Stomach (tissue), 9 donors: Measurements from ENCODE around the gene NR5A1. TPM values are rescaled to one million over a fixed set of nuclear protein-coding genes. Genes with fewer than 3 reads are reported as not detected.

Source experiments
- DNase-seq, 2 donors: peaks; one replicate each; pipeline versions ENCODE4 v3.0.0 to v3.0.0-alpha.2; 2013 to 2019
- H3K27ac ChIP-seq, 5 donors: fragments of 200-600 bp in 4 of 5; sonication (generic) in 4 of 5; one replicate each; pipeline ENCODE4 v1.5.1; 2013 to 2019; ENCODE audit warnings: mild to moderate bottlenecking in 1 of 5, moderate library complexity in 1 of 5
- H3K27me3 ChIP-seq, 3 donors: fragments of 200-600 bp; sonication (generic); one replicate each; pipeline ENCODE4 v1.5.1; 2017 to 2019; ENCODE audit warnings: mixed run types in 1 of 3
- H3K36me3 ChIP-seq, 4 donors: fragments of 200-600 bp; sonication (generic); 1 replicate in 3 of 4; 2 replicates in 1 of 4; pipeline ENCODE4 v1.5.1; 2016 to 2019
- H3K4me1 ChIP-seq, 4 donors: fragments of 200-600 bp; sonication (generic); one replicate each; pipeline ENCODE4 v1.5.1; 2016 to 2019
- H3K4me3 ChIP-seq, 4 donors: fragments of 200-600 bp; sonication (generic) in 3 of 4; one replicate each; pipeline ENCODE4 v1.5.1; 2016 to 2019; ENCODE audit warnings: mild to moderate bottlenecking in 1 of 4
- H3K9me3 ChIP-seq, 4 donors: fragments of 200-600 bp; sonication (generic); one replicate each; pipeline ENCODE4 v1.5.1; 2016 to 2019
- EP300 ChIP-seq: sonication (generic); formaldehyde crosslinking; IDR thresholded peaks from one replicate; pipeline ENCODE4 v1.6.1; 2017; ENCODE audit warnings: antibody characterized with exemption
- POLR2A ChIP-seq, 4 donors: fragments of 450-650 bp; IDR thresholded peaks; one replicate each; pipeline ENCODE4 v1.6.1; 2016; ENCODE audit warnings: antibody characterized with exemption in 4 of 4, control low read depth in 2 of 4, mild to moderate bottlenecking in 1 of 4, moderate library complexity in 1 of 4
- POLR2AphosphoS5 ChIP-seq, 3 donors: sonication (generic); formaldehyde crosslinking; IDR thresholded peaks; one replicate each; pipeline ENCODE4 v1.6.1; 2016; ENCODE audit warnings: antibody characterized with exemption in 3 of 3
- whole genome bisulfite sequencing, 5 donors: extraction: QIAGEN DNeasy Blood & Tissue Kit in 3 of 5; methylation state at CpG; one replicate each; pipeline versions ENCODE4 v1.1.5 to v1.1.7; 2013 to 2018; 5-methylcytosine and 5-hydroxymethylcytosine counted together
- intact Hi-C: fragments of 100-400 bp; cut with DNase I; formaldehyde crosslinking; loops from one replicate; pipeline ENCODE4 v1.15.1; 2023; ENCODE audit warnings: low total_unique reads
- polyA plus RNA-seq, 3 donors: library from polyadenylated mRNA; stranded (reverse); fragments of 200-250 nt; gene quantifications; one replicate each; pipeline ENCODE4 v1.2.3, GENCODE V29; 2013
- total RNA-seq, 5 donors: library from RNA; depleted of rRNA; stranded (reverse); fragments of >200 nt; gene quantifications; one replicate each; pipeline versions ENCODE4 v1.1.0 to v1.2.3, GENCODE V29; 2014 to 2016
- TF ChIP-seq, protein P1 (sequence below), 7 experiments: fragments of 450-650 bp in 4 of 7; fragments of 200-600 bp in 3 of 7; sonication (generic) in 3 of 7; IDR thresholded peaks; one replicate each; pipeline ENCODE4 v1.5.1; 2016 to 2019; ENCODE audit warnings: antibody characterized with exemption in 7 of 7, control low read depth in 2 of 7, mild to moderate bottlenecking in 1 of 7
- donor health status: healthy with polysubstance abuse.
- donor health status: Bipolar disorder and iron deficiency.
- donor health status: healthy.

The NR5A1 gene
- total and polyA plus RNA-seq, 8 donors: 0.03 to 2.4 TPM; not detected in 6

DNA sequence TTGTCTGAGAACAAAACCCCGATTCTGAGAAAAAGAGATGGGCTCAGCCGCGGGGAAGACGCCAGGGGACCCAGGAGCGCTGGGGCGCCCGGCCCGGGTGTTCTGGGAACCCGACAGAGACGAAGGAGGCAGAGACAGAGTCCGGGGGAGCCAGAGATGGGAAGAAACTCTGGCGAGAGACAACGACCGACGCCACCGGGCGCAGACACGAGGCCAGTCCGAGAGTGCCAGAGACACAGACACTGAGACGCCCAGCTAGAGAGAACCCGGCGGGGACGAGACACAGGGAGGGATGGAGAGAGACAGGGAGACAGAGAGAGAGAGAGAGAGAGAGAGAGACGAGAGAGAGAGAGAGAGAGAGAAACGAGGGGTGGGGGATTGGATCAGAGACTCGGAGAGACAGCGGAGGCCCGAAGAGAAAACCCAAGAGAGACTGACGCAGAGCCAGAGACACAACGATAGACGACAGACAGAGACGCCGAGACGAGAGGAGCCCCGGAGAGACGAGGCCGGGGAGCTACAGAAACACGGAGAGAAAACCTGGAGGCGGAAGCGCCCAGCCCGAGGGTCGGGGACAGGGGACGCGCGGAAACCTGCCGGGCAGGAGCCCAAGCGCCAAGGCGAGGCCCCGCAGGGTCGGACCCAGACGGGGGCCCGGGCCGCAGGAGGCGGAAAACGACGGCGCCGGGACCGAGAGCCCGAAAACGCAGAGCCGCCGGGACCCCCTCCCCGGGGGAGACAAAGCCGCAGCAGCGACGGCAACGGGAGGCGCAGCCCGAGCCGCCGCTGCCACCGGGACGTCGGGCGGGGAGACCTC lies 3.3 kb downstream of the NR5A1 start:
- DNase-seq: no peak
- TF ChIP-seq POLR2AphosphoS5 (IDR thresholded peaks at IDR 0.05): no peak
- TF ChIP-seq POLR2A (IDR thresholded peaks at IDR 0.05): no peak
- TF ChIP-seq, protein P1, sequence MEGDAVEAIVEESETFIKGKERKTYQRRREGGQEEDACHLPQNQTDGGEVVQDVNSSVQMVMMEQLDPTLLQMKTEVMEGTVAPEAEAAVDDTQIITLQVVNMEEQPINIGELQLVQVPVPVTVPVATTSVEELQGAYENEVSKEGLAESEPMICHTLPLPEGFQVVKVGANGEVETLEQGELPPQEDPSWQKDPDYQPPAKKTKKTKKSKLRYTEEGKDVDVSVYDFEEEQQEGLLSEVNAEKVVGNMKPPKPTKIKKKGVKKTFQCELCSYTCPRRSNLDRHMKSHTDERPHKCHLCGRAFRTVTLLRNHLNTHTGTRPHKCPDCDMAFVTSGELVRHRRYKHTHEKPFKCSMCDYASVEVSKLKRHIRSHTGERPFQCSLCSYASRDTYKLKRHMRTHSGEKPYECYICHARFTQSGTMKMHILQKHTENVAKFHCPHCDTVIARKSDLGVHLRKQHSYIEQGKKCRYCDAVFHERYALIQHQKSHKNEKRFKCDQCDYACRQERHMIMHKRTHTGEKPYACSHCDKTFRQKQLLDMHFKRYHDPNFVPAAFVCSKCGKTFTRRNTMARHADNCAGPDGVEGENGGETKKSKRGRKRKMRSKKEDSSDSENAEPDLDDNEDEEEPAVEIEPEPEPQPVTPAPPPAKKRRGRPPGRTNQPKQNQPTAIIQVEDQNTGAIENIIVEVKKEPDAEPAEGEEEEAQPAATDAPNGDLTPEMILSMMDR (IDR thresholded peaks at IDR 0.05): no peak
- no peak for TF ChIP-seq EP300
- peaks cover 30 to 87% (median 57%) of the 10 kb centered on the region in 3 donors for H3K27me3 ChIP-seq
- 2 to 6% (median 6%) methylated on average over 50 to 76 of the region's 76 CpGs for WGBS, 5 donors
- no peaks in the 10 kb centered on the region for H3K36me3 ChIP-seq
- H3K9me3 ChIP-seq: no peaks in the 10 kb centered on the region
- H3K4me1 ChIP-seq: peaks cover 12 to 24% (median 19%) of the 10 kb centered on the region in 4 donors
- H3K27ac ChIP-seq: no peak overlapping the region
- peak overlapping the region in 3 of 4 donors; percentile 27 to 43 (median 35) for H3K4me3 ChIP-seq
- intact Hi-C loops: no loop called here

DNA sequence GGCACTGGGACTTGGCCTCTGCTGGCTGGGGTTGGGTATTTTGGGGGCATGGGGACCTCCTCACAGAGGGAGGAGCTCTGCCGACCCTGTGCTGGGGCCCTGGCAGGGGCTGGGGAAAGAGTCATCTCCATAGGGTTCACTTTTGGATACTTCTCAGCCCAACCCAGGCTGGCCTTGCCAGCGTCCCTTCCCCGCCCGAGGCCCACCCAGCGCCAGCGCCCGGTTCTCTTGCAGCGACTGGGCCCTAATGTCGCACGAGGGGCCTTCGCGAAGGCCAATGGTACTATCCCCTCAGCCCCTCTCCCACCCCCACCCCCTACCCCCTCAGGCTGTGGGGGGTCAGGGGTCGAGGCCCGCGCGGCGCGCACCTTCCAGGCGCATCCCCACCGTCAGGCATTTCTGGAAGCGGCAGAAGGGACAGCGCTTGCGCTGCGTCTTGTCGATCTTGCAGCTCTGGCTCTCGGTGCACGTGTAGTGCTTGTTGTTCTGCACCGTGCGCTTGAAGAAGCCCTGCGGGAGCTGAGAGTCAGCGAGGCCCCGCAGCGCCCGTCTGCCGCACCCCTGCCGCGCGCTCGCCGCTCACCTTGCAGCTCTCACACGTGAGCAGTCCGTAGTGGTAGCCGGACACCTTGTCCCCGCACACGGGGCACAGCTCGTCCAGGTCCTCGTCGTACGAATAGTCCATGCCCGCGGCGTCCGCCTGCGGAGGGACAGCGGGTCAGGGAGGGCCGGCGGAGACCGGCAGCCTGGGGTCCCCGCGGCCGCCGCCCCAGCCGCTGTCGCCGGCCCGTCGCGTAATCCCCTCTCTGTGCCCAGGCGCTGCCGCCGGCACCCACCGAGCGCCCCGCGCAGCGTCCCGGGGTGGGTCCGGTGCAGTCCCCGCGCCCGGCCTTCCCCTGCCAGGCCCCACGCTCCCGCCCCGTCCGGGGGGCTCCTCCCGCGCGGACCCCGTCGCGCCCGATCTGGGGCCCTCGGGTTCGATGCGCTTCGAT lies 4.2 kb downstream of the NR5A1 start:
- no peak overlapping the region for H3K27ac ChIP-seq
- H3K9me3 ChIP-seq: no peaks in the 10 kb centered on the region
- H3K4me1 ChIP-seq: peaks cover 12 to 24% (median 19%) of the 10 kb centered on the region in 4 donors
- H3K27me3 ChIP-seq: peaks cover 30 to 96% (median 62%) of the 10 kb centered on the region in 3 donors
- peak overlapping the region in 1 of 4 donors; percentile 13 for H3K4me3 ChIP-seq
- no peaks in the 10 kb centered on the region for H3K36me3 ChIP-seq
- DNase-seq: peak in 1 of 2 donors; percentile 49
- 11 to 25% (median 14%) methylated on average over 39 to 96 of the region's 96 CpGs for WGBS, 5 donors
- intact Hi-C loops: no loop called here
- TF ChIP-seq POLR2AphosphoS5 (IDR thresholded peaks at IDR 0.05): no peak
- TF ChIP-seq, protein P1 (IDR thresholded peaks at IDR 0.05): no peak

DNA sequence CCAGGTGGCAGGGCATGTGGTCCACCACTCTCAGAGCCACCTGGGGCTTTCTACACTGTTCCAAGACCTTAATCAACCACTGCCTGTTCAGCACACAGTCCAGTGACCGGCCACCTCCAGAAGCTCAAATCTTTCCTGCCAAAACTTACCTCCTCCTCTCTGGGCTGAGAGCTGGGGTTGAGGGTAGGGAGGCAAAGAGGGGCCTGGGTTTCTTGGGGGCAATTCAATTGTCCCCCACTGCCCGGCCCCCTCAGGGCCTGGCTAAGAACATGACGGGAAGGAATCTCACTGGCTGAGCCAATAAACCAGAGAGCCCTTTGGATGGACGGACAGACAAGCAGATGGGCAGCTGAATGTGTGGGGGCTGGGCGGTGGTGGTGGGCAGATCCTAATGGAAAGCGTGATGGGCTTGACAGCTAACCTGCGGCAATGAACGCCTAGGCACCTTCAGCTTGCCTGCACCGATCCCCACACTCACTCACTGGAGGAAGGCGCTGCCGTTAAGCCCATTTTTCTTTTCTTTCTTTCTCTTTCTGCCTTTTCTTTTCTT lies 5.4 kb downstream of the NR5A1 start:
- Histone ChIP-seq H3K36me3 (no peaks in the 10 kb centered on the region), H3K9me3 (no peaks in the 10 kb centered on the region), H3K4me1 (peaks cover 12 to 24% (median 19%) of the 10 kb centered on the region in 4 donors), H3K27me3 (peaks cover 30 to 96% (median 62%) of the 10 kb centered on the region in 3 donors), H3K4me3 (no peak overlapping the region), H3K27ac (no peak overlapping the region)
- no peak for DNase-seq
- intact Hi-C loops: no loop called here
- WGBS, 5 donors: 54 to 68% (median 66%) methylated on average over 11 of the region's 11 CpGs
- no peak for TF ChIP-seq EP300
- TF ChIP-seq POLR2A (IDR thresholded peaks at IDR 0.05): no peak
- TF ChIP-seq, protein P1 (IDR thresholded peaks at IDR 0.05): no peak
- TF ChIP-seq POLR2AphosphoS5 (IDR thresholded peaks at IDR 0.05): no peak
